COLO668 (cell line): Measurements from ENCODE around the gene CRYGS.
"Not testable (repeated sequence)": the region's sequence is repeated elsewhere in the genome, so short reads cannot be mapped to it uniquely, and the experiment has no call there.

Experiments used
- DNase-seq: peaks from one replicate; lab custom pipeline; 2025; ENCODE audit not compliant: unreplicated experiment; lab: John Stamatoyannopoulos, UW

CRYGS gene

GRCh38 chr3:186544281-186544680 is at the start of gene CRYGS:
TSS of gene CRYGS (minus strand) at chr3:186544380. CDS start at chr3:186544326, 54 bp downstream.
- DNase-seq, result no peak

DNA sequence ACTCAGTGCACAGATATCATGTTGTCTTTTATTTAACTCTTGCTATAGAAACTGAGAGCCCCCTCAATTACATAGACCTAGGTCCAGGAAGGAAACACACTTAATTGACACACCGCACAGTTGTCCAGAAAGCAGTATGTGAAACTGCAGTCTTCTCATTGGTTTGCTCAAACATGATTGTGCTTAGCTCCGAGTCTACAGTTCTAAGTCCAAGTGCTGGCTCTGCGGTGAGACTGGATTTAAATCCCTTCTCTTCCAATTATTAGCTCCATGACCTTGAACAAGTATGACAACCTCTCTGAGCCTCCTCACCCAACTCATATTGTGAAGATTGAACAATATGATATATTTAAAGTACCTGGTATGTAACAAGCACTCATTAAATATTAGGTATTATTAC is 49.7 kb upstream of the CRYGS start:
- no peak for DNase-seq

DNA sequence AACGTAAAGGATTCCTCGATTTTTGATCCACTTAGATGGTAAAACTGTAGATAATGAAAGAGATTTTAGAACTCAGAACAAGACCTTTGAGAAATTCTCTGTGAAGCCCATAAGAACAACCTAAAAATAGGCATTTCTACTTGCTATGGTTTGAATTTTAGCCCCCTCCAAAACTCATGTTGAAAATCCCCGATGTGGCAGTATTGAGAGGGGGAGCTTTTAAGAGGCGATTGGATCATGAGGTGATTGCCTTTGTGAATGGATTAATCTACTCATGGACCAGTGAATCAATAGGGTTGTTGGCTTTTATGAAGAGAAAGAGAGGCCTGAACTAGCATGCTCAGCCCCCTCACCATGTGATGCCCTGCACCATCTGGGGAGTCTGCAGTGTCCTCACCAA is 48.5 kb upstream of the CRYGS start:
- no peak for DNase-seq

GRCh38 chr3:186590580-186591295 is 46.6 kb upstream of the CRYGS start:
- DNase-seq, result no peak

DNA sequence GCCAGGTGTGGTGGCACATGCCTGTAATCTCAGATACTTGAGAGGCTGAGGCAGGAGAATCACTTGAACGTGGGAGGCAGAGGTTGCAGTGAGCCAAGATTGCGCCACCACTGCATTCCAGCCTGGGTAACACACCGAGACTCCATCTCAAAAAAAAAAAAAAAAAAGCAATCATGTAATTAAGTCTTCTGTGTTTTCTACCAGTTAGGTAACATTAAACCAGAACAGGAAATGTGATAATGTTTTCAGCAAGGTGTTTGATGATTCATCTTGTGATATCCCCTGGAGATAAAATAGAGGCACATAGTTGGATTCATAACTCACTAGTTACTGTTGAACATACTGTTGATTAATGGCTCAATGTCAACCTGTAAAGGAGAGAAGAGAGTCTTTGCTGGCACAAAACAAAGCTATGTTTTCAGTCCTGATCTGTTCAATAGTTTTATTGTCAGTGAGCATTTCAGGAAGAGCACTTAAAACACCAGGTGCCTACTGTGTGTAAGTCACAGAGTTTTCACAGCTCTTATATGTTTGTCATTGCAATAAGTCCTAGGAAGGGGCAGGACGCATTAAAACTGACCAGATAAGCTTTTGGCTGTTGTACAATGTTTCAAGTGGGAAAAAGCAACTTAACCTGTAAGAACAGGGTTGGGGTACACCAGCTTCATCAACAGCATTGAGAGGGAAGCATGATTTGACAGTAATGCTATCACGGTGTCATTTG is 45.8 kb upstream of the CRYGS start:
- no peak for DNase-seq

DNA sequence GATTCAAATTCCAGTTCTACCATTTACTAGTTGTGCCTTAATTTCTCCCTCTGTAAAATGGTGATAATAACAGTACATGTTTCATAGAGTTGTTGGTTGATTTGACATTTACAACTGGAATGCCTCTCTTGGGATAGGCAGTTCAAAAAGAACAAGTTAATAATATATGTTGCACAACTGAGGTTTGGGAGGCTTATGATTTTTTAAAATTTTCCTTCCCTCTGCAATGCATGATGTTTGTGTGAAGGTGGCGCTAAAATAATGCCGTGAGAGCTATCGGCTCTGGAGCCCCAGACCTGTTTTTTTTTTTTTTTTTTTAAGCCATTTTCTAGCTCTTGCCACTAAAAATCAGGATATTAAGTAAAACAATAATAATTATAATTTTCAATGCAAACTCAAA is 44.9 kb upstream of the CRYGS start:
- no peak for DNase-seq

- DNase-seq, result no peak
These were observed 44.5 kb upstream of the CRYGS start for GRCh38 chr3:186588632-186589031.

- DNase-seq, result no peak
These were observed 43.0 kb upstream of the CRYGS start for GRCh38 chr3:186587183-186587582.

GRCh38 chr3:186586245-186586644 is 42.1 kb upstream of the CRYGS start:
- DNase-seq, result not testable (repeated sequence)

GRCh38 chr3:186583831-186584230 is 39.7 kb upstream of the CRYGS start:
- no peak for DNase-seq

DNA sequence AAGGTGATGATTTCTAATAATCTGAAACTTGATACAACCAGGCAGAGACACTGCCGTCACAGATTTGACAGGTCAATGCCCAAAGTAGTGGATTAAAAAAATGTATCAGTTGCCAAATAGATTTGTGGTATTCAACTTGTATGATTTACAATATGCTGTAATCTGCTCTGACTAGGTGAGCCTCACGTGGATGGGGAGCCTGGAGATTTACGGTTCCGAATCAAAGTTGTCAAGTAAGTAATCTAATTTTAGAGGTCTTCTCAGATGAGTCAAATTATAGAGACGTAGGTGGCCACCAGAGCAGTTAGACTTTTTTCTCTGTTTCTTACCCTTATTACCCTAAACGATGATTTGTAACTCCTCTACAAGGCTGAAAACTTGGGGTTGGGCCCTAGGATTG is 38.4 kb upstream of the CRYGS start:
- no peak for DNase-seq

DNA sequence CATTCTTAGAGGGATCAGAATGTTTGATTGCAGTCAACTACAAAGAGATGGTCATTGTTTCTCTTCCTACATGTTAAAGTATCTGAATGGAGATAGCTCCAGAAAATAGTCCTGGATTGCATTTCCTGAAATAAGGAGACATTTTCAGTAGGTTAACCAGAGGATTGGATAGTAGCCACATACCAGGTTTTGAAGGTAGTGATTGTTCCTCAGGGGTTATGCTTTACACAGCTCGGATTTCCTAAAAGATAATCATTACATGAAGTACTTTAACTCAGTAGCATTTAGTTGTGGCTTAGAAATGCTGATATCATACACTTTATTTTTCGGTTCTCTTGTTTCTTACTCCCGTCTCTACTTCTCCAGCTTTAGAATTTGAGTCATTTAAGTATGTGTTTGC is 36.6 kb upstream of the CRYGS start:
- DNase-seq, result no peak

DNA sequence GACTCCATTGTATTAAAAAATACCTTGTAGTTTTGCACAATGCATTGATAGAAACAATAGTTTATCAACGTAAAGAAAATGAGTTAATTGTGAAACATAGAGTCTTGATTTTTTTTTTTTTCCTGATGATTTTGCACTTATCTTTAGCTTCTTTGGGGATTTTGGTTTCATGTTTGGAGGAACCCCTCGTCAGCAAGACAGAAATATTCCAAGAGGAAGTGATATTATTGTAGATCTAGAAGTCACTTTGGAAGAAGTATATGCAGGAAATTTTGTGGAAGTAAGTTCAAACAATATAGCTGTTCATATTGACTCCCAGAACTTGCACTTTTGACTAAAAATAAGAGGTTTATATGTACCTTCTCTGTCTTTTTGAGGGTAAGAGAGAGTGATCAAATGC is 33.3 kb upstream of the CRYGS start:
- no peak for DNase-seq

GRCh38 chr3:186571644-186572013 is 27.4 kb upstream of the CRYGS start:
- no peak for DNase-seq

GRCh38 chr3:186570941-186571643 is 26.9 kb upstream of the CRYGS start:
- no peak for DNase-seq

DNA sequence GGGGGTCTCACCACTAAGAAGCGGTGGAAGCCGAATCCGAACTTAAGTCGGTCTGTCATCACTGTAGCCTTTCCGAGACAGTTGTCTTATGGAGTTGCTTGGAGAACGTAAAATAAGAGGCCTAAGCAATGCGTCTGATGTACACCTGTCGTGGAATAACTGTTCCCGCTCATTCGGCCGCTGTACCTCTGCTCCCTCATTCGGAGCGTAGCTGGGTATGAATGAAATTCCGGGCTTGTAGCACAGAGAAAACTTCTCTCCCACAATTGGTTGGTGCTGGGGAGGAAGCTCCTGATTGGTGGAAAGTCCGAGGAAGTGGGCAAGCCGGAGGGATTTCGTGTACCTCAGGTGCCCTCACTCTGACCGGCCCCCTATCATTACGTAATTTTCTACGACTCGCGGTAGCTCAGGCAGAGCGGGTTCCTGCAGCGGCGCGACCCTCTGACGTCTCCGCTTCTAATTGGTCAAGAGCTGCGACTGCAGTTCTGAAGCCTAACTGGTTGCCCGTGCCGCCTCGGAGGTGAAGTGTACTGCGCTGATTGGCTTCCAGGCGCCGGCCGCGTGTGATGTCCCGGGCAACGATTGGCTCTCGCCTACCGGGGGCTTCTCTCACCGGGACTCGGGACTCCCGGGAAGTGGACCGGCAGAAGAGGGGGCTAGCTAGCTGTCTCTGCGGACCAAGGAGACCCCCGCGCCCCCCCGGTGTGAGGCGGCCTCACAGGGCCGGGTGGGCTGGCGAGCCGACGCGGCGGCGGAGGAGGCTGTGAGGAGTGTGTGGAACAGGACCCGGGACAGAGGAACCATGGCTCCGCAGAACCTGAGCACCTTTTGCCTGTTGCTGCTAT is 26.1 kb upstream of the CRYGS start, which contains the start of gene DNAJB11:
Gene DNAJB11, plus strand, starts transcription at position 625 of the 845 bp plus-strand sequence. Its CDS starts 178 bp downstream, at position 803.
- DNase-seq, result peak; percentile 96

DNA sequence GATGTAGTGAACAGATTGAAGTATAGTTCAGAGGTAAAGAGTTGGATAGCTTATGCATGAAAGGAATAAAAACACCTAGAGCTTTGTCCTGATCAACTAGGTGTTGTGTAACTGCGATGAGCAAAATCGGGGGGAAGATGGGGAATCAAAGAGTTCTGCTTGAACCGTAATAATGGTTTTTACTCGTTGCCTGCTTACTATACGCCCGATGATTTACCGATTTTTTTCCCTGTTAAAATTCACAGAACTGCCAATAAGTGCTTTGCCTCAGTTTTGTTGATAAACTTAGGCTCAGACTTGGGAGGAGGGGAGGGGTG is 25.6 kb upstream of the CRYGS start:
- no peak for DNase-seq

- DNase-seq, result not testable (repeated sequence)
These were observed 25.2 kb upstream of the CRYGS start for GRCh38 chr3:186569361-186569760.

DNA sequence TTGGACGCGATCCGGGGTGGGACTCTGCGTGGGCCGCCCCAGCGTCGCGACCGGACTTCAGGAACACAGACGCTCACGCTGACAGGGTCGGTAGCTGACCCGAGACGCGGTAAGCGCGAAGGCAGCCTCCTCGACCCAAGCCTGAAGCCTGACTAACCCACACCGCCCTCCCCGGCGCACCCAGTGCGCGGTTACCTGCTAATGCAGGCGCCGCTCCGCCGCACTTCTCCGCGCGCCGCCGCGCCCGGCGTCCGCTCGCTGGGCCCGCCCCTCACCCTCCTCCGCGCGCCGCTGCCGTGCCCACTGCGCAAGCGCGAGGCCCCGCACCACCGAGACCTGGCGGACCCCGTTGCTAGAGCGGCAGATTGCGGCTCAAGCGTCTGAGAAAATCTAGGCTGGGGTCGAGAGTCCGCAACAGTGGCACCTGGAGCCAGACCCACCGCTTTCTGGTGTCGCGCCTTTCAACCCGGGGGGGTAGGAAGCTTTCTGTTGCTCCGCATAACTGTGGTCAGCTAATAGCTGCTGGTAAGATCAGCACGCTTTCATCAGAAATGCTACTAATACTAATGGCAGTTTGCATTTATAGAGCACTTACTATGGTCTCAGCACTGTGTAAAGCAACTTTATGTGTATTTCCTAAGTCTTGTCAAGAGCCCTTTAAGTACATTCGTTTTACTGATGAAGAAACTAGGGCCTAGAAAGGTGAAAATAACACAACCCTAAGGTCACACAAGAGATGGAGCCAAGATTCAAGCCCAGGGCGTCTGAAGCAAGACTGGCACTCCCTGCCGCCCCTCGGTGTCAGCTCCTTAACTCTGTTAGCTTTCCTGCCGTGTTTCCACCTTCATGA is 23.1 kb upstream of the CRYGS start, which contains the start of gene TBCCD1:
Gene TBCCD1, minus strand, starts transcription at position 268 of the 850 bp plus-strand sequence. CDS start 3,010 bp downstream, outside the sequence.
- DNase-seq, result peak; percentile 84

- DNase-seq, result no peak
These were observed 22.5 kb upstream of the CRYGS start for GRCh38 chr3:186566772-186567071.
